GM19193 (cell line): ENCODE results near the gene PKNOX2.

Source experiments
- POLR2A ChIP-seq: IDR thresholded peaks from 4 replicates; pipeline ENCODE4 v1.6.1; 2011; ENCODE audit not compliant: insufficient read depth, insufficient read length; ENCODE audit errors: extremely low read depth

The PKNOX2 gene

DNA sequence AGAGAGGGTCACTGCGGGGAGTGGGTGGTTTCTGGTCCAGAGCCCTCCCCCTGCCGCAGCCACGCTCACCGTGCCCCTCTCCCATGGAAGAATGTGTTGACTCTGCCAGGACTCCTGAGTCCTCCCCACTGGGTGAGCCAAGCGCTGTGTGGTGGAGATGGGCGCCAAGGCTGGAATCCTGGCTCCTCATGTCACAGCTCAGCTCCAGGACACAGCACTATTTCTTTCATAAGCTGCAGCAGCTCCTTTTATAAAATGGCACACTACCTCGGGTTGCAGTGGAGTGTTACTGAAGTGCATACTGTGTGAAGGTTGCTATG is 247.6 kb downstream of the PKNOX2 start:
- no peak for TF ChIP-seq POLR2A

DNA sequence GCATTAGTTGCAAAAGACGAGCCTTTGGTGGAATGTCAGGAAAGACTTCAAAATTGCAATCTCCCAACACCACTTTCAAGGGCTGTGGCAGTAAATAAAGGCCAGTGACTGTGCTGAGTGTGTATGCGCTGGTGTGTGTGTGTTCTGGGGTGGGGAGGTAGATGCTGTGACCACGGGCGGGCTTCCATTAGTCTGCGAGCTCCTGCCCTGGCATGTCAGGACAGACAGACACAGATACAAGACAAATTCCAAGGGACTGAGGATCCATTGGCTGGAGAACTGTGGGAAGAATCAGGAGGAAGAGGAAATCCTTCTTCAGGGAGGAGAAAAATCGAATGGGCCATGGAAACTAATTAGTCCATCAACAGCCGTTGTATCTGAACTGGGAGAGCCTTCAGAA is 248.0 kb downstream of the PKNOX2 start:
- TF ChIP-seq POLR2A, result no peak

DNA sequence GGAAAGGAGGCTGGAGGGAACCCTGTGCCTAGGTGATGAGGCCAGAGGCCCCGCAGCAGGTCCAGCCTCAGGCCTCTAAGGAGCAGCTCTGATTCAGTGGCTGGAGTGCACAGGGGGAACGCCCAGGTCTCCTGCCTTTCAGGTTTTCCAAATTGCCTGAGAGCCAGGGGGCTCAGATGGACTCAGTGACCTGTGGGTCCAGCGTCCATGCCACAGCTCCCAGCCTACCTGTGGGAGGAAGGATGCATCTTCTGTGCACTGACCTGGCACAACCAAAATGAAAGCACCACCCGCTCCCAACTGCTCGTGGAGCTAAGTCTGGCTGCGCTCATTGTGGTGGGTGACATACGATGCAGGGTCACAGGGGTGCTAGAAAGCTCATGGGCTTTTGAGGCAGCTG is 248.7 kb downstream of the PKNOX2 start:
- no peak for TF ChIP-seq POLR2A

DNA sequence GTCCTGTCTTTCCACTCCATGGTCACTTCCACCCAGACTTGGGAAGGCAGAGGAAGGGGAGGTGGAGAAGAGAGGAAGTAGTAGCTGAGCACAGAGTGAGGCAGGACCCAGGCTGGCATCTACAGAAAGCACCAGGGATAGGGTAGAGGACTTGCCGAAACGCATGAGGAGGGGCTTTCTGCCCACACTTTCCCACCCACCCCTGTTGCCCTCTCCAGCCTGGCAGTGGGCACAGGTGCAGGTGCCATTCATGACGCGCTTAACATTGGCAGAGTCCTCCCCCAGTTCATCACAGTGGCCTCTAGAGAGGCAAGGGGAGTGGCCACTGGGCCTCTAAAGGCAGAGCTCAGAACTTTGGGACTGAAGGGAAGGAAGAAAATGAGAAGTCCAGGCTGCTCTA is 249.6 kb downstream of the PKNOX2 start:
- TF ChIP-seq POLR2A, result no peak

DNA sequence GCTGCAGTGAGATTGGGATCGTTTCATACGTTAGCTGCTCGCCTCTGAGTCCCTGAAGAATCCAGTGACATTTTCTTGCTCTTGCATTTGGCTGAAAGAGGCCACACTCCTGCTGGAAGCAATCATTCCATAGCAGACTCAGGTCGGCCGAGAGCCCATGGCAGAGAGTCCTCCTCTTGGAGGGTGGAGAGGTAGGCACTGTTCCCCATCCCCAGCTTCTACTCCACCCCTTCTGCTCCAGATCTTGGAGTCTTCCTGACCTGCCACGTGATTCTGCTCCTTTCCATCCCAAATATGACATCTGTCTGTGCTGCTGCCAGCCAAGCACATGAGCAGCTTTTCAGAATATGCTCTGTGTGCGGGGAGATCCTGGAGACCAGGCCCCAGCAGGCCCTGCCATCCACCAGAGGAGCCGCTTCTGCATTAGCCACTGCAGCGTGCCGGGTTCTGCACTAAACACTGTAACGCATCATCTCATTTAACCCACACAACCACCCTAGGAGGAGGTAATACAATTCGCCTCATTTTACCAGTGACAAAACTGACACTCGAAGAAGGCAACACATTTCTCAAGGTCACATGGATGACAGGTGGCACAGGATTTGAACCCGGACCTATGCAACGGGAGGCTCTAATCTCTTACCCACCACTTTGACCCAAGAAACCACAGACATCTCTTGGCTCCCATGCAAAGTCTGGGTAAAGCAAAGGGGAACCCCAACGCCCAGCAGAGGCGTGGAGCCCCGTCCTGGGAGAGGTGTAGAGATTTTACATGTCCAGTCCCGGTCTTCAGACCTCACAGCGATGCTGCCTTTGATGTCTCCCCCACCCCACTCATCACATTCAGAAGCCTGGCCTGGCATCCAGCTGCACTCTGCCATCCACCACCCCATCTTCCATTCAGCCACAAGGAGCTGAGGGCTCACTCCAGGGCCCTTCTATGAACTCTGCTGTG is 252.7 kb downstream of the PKNOX2 start:
- no peak for TF ChIP-seq POLR2A

DNA sequence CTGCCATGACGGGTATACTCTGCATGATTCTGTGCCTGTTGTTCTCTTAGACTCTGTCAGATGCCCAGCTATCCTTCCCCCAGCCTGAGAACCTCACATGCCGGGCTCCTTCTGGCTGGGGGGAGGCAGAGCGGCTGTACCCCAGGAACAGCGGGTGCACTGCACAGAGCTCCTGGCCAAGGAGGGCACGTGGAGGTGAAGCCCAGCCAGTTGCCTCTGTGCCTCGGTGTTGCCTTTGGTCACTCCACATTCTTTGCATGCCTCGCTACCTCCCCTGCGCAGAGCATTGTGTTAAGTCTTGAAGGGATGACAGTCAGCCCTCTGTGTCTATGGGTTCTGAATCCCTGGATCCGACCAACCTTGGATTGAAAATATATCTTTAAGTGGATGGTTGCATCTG is 253.8 kb downstream of the PKNOX2 start:
- TF ChIP-seq POLR2A, result no peak

DNA sequence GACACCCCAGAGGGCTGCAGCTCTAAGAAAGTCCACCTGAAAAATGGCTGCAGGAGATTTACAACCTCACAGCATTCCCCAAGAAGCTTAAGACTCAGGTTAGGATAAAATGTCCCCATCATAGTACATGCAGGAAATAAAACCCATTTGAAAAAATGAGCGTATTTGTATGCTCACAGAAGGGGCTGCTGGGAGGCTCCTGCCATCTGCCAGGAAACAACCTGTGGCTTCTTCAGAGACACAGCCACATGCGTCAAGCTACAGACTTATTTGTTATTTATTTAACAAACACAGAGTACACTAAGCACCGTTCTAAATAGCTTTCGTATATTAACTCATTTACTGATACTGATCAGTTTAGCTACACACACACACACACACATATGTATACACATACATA is 258.1 kb downstream of the PKNOX2 start:
- TF ChIP-seq POLR2A, result no peak

DNA sequence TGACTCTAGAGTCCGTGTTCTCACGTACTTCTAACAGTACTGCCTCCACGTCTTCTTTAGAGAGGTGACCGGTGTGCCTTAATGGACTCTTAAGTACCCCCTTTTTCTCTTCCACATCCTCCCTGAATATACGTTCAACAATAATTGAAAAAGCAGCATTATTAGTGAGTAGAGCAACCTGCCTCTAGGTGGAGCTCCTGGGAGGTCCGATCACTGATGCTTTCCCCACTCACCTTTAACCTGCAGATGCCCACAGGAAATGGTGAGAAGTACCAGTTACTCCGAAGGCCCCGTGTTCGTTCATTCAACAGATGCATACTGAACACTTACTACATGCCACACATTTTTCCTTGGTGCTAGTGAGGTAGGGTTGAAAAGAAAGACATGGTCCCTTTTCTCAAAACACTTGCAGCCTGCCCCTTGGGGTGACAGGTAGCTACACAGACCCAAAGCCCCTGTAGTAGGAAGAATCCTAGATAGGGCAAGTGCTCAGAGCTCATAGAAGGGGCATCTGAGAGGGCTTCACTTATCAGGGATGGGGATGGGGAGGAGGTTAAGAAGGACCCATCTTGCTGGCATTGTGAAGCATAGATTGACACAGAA is 258.8 kb downstream of the PKNOX2 start:
- TF ChIP-seq POLR2A, result no peak

DNA sequence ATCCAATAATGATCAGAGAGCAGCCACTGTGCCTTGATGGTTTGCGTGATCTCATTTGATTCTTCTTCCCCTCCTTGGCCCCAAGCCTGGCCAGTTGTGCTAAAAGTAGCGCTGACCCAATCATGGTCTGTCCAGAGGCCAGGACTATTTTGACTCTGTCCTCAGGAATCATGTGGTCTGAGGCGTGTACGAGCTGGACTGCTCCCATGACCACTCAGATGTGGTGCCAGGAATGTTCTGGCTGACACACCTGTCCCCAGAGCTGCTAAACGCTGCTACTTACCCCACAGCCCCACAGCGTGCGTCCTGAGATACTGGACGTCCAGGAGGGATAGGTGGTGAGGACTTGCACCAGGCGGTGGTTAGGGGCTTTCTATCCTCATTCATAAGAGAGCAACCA is 261.1 kb downstream of the PKNOX2 start:
- no peak for TF ChIP-seq POLR2A

DNA sequence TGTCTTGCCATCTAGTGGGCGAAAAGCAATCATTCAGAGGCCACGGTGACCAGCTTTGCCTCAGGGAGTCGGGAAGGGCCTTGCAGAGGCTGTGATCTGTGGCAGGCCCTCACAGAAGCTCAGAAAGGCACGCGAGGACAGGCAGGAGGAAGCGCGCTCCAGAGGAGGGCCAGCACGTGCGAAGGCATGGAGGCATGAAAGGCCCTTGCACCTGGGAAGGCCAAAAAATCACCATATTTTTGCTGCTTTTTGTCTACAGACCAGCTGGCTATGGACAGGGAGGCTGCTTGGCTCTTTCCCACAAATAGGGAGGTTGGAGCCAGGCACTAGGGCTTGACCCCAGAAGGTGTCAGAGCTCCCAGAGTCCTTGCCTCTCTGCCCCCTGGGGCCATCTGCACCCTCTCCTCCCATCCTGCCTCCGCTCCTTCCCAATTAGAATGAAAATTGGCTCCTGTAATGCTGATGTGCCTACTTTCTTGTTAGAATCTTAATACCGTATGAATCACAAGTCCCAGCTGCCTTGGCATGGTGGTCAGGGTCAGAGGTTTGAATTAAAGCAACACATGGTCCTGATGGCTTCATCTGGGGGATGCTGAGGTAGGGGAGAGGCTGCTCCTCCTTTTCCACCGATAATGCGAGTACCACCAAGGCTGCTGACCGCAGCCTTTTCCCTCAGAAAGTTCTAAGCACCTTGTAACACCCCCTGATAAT is 262.4 kb downstream of the PKNOX2 start:
- TF ChIP-seq POLR2A, result no peak

DNA sequence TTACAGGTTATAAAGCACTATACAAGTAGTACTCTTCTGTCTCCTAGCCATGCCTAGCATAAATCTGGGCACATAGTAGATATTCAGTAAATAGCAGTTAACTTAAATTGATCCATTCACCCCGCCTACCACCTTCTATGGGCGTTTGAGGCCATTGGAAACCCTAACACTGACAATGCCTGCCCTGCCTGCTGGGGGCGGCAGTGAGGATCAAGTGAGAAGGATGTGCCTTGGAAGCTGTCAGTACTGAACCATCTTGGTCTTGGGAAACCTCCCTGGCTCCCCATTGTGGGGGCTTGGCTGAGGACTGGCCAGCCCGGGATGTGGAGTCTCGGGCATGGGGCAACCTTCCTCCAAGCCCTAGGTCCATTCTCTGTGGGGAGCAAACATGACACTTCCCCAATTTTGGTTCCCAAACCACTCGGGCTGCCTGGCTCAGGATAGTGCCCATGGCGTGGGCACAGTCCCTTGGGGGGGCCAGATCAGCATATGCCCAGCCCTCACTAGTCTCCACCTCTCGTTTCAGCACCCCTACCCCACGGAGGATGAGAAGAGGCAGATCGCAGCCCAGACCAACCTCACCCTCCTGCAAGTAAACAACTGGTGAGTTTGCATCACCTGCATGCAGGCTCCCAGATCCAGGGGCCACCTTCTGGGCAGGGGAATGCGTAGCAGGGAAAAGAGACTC is 264.1 kb downstream of the PKNOX2 start:
- TF ChIP-seq POLR2A, result no peak

DNA sequence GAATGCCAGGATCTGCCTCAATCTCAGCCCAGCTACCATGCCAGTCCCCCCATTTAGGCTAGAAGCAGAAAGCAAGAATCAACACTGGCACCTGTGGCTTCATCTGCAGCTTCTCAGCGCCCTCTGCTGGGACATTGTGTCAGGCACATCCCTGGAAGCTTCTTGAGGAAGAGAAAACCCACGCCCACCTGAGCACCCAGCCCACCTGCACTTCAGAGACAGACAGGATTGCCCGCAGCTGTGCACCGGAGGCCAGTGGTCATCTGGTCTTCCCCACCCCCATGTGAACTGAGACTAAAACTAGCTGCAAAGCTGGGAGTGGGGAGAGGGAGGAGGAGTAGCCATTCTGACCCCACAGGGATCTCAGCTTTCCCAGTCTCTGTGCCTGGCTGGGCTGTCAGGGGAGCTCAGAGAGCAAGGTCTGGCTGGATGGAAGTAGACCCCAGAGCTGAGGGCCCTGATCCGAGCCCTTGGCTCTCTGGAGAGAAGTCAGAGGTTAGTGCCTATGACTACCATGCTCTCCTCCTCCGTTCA is 264.7 kb downstream of the PKNOX2 start:
- no peak for TF ChIP-seq POLR2A

DNA sequence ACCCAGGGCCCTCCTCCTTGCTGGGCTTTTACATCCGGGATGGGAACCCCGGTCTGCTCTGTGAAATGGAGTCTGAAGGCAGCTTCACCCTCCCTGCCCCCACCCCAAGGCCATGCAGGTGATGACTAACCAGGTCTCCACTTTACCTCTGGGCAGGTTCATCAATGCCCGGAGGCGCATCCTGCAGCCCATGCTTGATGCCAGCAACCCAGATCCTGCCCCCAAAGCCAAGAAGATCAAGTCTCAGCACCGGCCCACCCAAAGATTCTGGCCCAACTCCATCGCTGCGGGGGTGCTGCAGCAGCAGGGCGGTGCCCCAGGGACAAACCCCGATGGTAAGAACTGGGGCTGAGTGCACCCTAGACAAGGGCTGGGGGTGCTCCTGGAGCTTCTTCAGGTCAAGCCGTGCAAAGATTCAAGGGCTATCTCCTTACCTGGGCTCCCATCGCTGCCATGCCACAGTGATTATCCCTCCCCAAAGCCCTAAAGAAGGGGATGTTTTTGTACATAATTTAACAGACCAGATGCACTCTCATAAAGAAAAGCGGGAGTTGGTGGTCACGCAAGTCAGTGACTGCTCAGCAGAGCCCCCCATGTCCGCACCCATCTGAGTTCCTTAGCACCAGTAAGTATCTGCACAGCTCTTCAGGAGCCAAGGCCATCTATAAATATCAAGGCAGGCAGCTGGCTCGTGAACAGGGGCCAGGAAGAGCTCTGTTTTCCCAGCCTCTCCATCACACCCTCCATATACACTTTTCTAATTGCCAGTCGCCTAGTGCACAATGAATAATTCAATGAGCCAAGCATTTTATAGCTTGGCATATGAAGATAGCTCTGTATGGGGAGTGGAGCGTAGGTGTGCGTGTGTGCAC is 265.5 kb downstream of the PKNOX2 start:
- TF ChIP-seq POLR2A, result no peak

DNA sequence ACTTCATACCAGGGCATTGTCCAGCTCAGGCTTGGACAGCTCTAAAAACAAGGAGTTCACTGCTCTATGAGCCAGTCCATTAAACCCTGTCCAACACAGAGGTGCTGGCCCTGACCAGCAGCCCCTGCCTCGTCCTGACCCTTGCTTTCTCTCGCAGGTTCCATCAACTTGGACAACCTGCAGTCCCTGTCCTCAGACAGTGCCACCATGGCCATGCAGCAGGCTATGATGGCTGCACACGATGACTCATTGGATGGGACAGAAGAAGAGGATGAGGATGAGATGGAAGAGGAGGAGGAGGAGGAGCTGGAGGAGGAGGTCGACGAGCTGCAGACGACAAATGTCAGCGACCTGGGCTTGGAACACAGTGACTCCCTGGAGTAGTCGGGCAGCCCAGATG is 266.5 kb downstream of the PKNOX2 start:
- TF ChIP-seq POLR2A, result no peak
